ENCODE data around the gene ANKRD28.

DNA sequence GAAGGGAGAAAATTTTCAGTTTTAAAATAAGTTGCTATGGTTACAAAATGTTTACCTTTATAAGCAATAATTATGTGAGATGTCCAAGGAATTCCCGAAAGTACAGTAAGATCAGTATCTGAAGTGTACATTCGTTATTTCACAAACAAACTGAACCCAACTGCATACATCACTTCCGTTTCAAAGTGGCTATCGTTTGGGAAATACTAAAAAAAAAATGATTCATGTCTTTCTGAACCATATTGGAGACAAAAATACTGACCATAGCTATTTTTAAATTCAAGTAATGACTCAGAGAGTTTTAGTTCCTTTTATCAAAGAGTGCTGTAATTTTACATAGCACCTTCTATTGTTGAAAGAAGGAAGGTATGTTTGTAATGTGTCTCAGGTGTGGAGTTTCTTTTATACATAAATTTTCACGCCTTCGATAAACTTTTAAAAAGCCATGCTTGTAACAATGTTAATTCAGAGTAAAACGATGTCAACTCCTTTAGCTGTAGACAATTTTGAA, 8.0 kb upstream of the ANKRD28 start:
- TF ChIP-seq, protein P1, sequence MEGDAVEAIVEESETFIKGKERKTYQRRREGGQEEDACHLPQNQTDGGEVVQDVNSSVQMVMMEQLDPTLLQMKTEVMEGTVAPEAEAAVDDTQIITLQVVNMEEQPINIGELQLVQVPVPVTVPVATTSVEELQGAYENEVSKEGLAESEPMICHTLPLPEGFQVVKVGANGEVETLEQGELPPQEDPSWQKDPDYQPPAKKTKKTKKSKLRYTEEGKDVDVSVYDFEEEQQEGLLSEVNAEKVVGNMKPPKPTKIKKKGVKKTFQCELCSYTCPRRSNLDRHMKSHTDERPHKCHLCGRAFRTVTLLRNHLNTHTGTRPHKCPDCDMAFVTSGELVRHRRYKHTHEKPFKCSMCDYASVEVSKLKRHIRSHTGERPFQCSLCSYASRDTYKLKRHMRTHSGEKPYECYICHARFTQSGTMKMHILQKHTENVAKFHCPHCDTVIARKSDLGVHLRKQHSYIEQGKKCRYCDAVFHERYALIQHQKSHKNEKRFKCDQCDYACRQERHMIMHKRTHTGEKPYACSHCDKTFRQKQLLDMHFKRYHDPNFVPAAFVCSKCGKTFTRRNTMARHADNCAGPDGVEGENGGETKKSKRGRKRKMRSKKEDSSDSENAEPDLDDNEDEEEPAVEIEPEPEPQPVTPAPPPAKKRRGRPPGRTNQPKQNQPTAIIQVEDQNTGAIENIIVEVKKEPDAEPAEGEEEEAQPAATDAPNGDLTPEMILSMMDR (IDR thresholded peaks at IDR 0.05) = no peak
- TF ChIP-seq POLR2A (IDR thresholded peaks at IDR 0.05) = no peak

All from uterus (tissue), 2 donors.